ENCODE data around the gene WAC. TPM values are rescaled to one million over a fixed set of nuclear protein-coding genes. Genes with fewer than 3 reads are reported as not detected.

Gene WAC
- total and polyA plus RNA-seq, 10 of the 15 experiments (the other 5 are each of a cell fraction or from before 2014, with no cell fraction given) = 26.5 to 131 (median 69.4) TPM

- TF ChIP-seq EED (IDR thresholded peaks at IDR 0.05; ENCODE audit: low read depth) = no peak
- TF ChIP-seq SUPT20H (IDR thresholded peaks at IDR 0.05; ENCODE audit: borderline replicate concordance, control insufficient read depth, low read depth, low read length) = no peak
- TF ChIP-seq ZNF622 (IDR thresholded peaks at IDR 0.05) = no peak
- TF ChIP-seq ZSCAN29 (IDR thresholded peaks at IDR 0.05) = no peak
- no peak for TF ChIP-seq NR2C2 (IDR thresholded peaks at IDR 0.05; ENCODE audit: borderline replicate concordance, control insufficient read depth, insufficient read length, low read depth)
- TF ChIP-seq FOS (IDR thresholded peaks at IDR 0.05; ENCODE audit: borderline replicate concordance, extremely low read depth, insufficient read length) = no peak
- TF ChIP-seq LARP7 (IDR thresholded peaks at IDR 0.05) = no peak
- no peak for TF ChIP-seq CHD2 (IDR thresholded peaks at IDR 0.05; ENCODE audit: borderline replicate concordance, low read depth, low read length)
- TF ChIP-seq BMI1 (IDR thresholded peaks at IDR 0.05; ENCODE audit: borderline replicate concordance) = no peak
- TF ChIP-seq E4F1 (IDR thresholded peaks at IDR 0.05; ENCODE audit: borderline replicate concordance, partially characterized antibody) = no peak
- no peak for TF ChIP-seq E2F4 (IDR thresholded peaks at IDR 0.05; ENCODE audit: low read depth, low read length)
- TF ChIP-seq PRDM15 (CRISPR knock-in tag; IDR thresholded peaks at IDR 0.05) = no peak
- 0 out of 2 replicates have a peak, but pooled peaks have one; percentile 24 for TF ChIP-seq YY1 (IDR thresholded peaks at IDR 0.05; ENCODE audit: low read depth, low read length)
- no peak for TF ChIP-seq BCLAF1 (IDR thresholded peaks at IDR 0.05)
- no peak for TF ChIP-seq IKZF2 (IDR thresholded peaks at IDR 0.05)
- peak; percentile 80 for TF ChIP-seq SMC3 (IDR thresholded peaks at IDR 0.05; ENCODE audit: borderline replicate concordance, low read length)
- TF ChIP-seq WRNIP1 (IDR thresholded peaks at IDR 0.05; ENCODE audit: borderline replicate concordance, low read depth, low read length) = no peak
- TF ChIP-seq TBL1XR1 (IDR thresholded peaks at IDR 0.05; ENCODE audit: low read depth, low read length) = no peak
- no peak for TF ChIP-seq TCF7 (IDR thresholded peaks at IDR 0.05; ENCODE audit: borderline replicate concordance)
- no peak for TF ChIP-seq RFX5 (IDR thresholded peaks at IDR 0.05; ENCODE audit: low read depth, low read length)
Observed at GRCh38 chr10:28663576-28664368, 130.9 kb downstream of the WAC start (continued).
